Lung (tissue), 12 donors: ENCODE measurements around the gene YAE1. TPM values are rescaled to one million over a fixed set of nuclear protein-coding genes. Genes with fewer than 3 reads are reported as not detected.

Experiments
- ATAC-seq: fragments of 200-7000 bp; cut with Tn5 transposase; one replicate; pipeline ENCODE4 v1.9.1; 2020; ENCODE audit warnings: moderate number of reproducible peaks; ENCODE audit not compliant: insufficient read depth, low FRiP score
- DNase-seq, 3 donors: peaks; one replicate each; pipeline ENCODE4 v3.0.0-alpha.2; 2013 to 2017
- H3K27ac ChIP-seq, 2 donors: one replicate each; pipeline ENCODE4 v1.5.1; 2013; ENCODE audit warnings: mild to moderate bottlenecking in 2 of 2, moderate library complexity in 2 of 2, control low read depth in 1 of 2, inconsistent platforms in 1 of 2, low read depth in 1 of 2, low read length in 1 of 2
- H3K27me3 ChIP-seq, 3 donors: one replicate each; pipeline ENCODE4 v1.5.1; 2013; ENCODE audit warnings: low read length in 2 of 3; ENCODE audit not compliant: control insufficient read depth in 3 of 3, insufficient read depth in 3 of 3
- H3K36me3 ChIP-seq, 4 donors: one replicate each; pipeline ENCODE4 v1.5.1; 2013; ENCODE audit warnings: low read length in 4 of 4, mild to moderate bottlenecking in 1 of 4, moderate library complexity in 1 of 4; ENCODE audit not compliant: control insufficient read depth in 4 of 4, insufficient read depth in 4 of 4
- H3K4me1 ChIP-seq, 5 donors: one replicate each; pipeline ENCODE4 v1.5.1; 2013; ENCODE audit warnings: low read length in 5 of 5, mild to moderate bottlenecking in 2 of 5, moderate library complexity in 1 of 5; ENCODE audit not compliant: control insufficient read depth in 5 of 5, insufficient read depth in 5 of 5
- H3K4me3 ChIP-seq: one replicate; pipeline ENCODE4 v1.5.1; 2013; ENCODE audit warnings: mild to moderate bottlenecking, control low read depth, moderate library complexity
- H3K9ac ChIP-seq, 2 donors: one replicate each; pipeline ENCODE4 v1.5.1; 2013; ENCODE audit warnings: low read length in 2 of 2, control low read depth in 1 of 2; ENCODE audit not compliant: insufficient read depth in 1 of 2
- H3K9me3 ChIP-seq, 4 donors: one replicate each; pipeline ENCODE4 v1.5.1; 2013; ENCODE audit warnings: low read length in 3 of 4, mild to moderate bottlenecking in 1 of 4, moderate library complexity in 1 of 4; ENCODE audit not compliant: control insufficient read depth in 4 of 4, insufficient read depth in 3 of 4
- CTCF ChIP-seq: IDR thresholded peaks from 2 replicates; pipeline ENCODE4 v1.5.1; 2012; ENCODE audit warnings: mild to moderate bottlenecking; ENCODE audit errors: control extremely low read depth, extremely low read depth
- whole genome bisulfite sequencing, 2 donors: extraction: QIAGEN DNeasy Blood & Tissue Kit; methylation state at CpG; one replicate each; pipeline ENCODE4 v1.1.7; 2013; 5-methylcytosine and 5-hydroxymethylcytosine counted together
- polyA plus RNA-seq, 2 donors: library from polyadenylated mRNA; stranded (reverse); fragments of 200-250 nt; gene quantifications; one replicate each; pipeline ENCODE4 v1.2.1, GENCODE V29; 2013
- total RNA-seq, 2 donors: library from RNA; depleted of rRNA in 1 of 2; stranded (reverse); fragments of >200 nt in 1 of 2; gene quantifications; one replicate each; pipeline ENCODE4 v1.2.1, GENCODE V29; 2014 to 2021
- donor health status: control.
- donor health status: control.
- donor health status: Bipolar disorder and iron deficiency.
- donor health status: healthy.
- donor health status: DM: yes; HTN: yes; CAD: no.

The YAE1 gene
- total and polyA plus RNA-seq, 4 donors = 15.4 to 35.0 (median 23.6) TPM

- no peak overlapping the region for H3K4me3 ChIP-seq
- H3K4me1 ChIP-seq = peaks cover 0 to 5% (median 0%) of the 10 kb centered on the region in 5 donors
- ATAC-seq = no peak
- no peak overlapping the region for H3K9ac ChIP-seq
- no peaks in the 10 kb centered on the region for H3K9me3 ChIP-seq
- no peak overlapping the region for H3K27ac ChIP-seq
- WGBS, 2 donors = 89 to 98% methylated on average over 1 of the region's 1 CpG
- DNase-seq = no peak
- TF ChIP-seq CTCF = no peak
- H3K36me3 ChIP-seq = no peaks in the 10 kb centered on the region
- H3K27me3 ChIP-seq = no peaks in the 10 kb centered on the region
Measured at GRCh38 chr7:39525926-39526325, 40.3 kb upstream of the YAE1 start.

- Histone ChIP-seq H3K4me1 (peaks cover 0 to 5% (median 0%) of the 10 kb centered on the region in 5 donors), H3K9me3 (no peaks in the 10 kb centered on the region), H3K9ac (no peak overlapping the region), H3K27ac (no peak overlapping the region), H3K4me3 (no peak overlapping the region), H3K27me3 (no peaks in the 10 kb centered on the region), H3K36me3 (no peaks in the 10 kb centered on the region)
- ATAC-seq (no peak), DNase-seq (no peak)
- no peak for TF ChIP-seq CTCF
Measured at GRCh38 chr7:39526666-39527065, 39.5 kb upstream of the YAE1 start.

- Histone ChIP-seq H3K9me3 (no peaks in the 10 kb centered on the region), H3K36me3 (no peaks in the 10 kb centered on the region), H3K27me3 (no peaks in the 10 kb centered on the region), H3K27ac (no peak overlapping the region), H3K4me3 (no peak overlapping the region), H3K9ac (no peak overlapping the region), H3K4me1 (peaks cover 0 to 5% (median 0%) of the 10 kb centered on the region in 5 donors)
- 72 to 76% methylated on average over 2 of the region's 2 CpGs for WGBS, 2 donors
- ATAC-seq = no peak
- DNase-seq = no peak
- TF ChIP-seq CTCF = no peak
Measured at GRCh38 chr7:39527296-39527695, 38.9 kb upstream of the YAE1 start.

- DNase-seq (no peak), ATAC-seq (no peak)
- WGBS, 2 donors = 88 to 94% methylated on average over 2 of the region's 2 CpGs
- Histone ChIP-seq H3K36me3 (no peaks in the 10 kb centered on the region), H3K27ac (no peak overlapping the region), H3K4me1 (peaks cover 0 to 5% (median 0%) of the 10 kb centered on the region in 5 donors), H3K9ac (no peak overlapping the region), H3K27me3 (no peaks in the 10 kb centered on the region), H3K9me3 (no peaks in the 10 kb centered on the region), H3K4me3 (no peak overlapping the region)
- no peak for TF ChIP-seq CTCF
Measured at GRCh38 chr7:39527951-39528350, 38.3 kb upstream of the YAE1 start.
